ENCODE measurements around the gene ERAP2. TPM values are rescaled to one million over a fixed set of nuclear protein-coding genes. Genes with fewer than 3 reads are reported as not detected.

ERAP2 gene
- total RNA-seq, 1 donor from 2014 or later = 1.5 TPM

DNA sequence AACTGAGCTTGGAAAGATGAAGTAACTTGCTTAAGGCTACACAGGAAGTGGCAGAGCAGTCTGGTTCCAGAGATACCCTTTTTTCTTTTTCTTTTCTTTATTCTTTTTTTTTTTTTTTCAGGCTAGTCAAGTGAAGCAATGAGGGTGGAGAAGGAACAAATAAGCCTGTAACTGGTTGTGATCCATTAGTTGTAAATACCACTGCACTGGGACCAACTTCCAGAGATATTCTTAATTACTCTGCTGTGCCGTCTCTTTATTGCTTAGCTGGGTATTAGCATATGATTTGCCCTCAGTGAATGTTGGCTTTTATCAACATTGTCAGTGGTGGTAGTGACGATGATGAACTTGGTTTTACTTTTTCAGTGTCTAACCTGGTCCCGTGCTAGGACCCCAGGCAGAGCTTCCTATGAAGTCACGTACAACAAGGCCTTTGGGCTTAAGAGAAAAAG is 86.3 kb downstream of the ERAP2 start:
- Mint-ChIP-seq H3K36me3 (peaks cover 3% of the 10 kb centered on the region), H3K9me3 (no peaks in the 10 kb centered on the region), H3K4me3 (no peak overlapping the region), H3K27me3 (no peaks in the 10 kb centered on the region), H3K27ac (no peak overlapping the region), H3K4me1 (ENCODE audit: unreplicated experiment) (peaks cover 24% of the 10 kb centered on the region)
- TF ChIP-seq, protein P1, sequence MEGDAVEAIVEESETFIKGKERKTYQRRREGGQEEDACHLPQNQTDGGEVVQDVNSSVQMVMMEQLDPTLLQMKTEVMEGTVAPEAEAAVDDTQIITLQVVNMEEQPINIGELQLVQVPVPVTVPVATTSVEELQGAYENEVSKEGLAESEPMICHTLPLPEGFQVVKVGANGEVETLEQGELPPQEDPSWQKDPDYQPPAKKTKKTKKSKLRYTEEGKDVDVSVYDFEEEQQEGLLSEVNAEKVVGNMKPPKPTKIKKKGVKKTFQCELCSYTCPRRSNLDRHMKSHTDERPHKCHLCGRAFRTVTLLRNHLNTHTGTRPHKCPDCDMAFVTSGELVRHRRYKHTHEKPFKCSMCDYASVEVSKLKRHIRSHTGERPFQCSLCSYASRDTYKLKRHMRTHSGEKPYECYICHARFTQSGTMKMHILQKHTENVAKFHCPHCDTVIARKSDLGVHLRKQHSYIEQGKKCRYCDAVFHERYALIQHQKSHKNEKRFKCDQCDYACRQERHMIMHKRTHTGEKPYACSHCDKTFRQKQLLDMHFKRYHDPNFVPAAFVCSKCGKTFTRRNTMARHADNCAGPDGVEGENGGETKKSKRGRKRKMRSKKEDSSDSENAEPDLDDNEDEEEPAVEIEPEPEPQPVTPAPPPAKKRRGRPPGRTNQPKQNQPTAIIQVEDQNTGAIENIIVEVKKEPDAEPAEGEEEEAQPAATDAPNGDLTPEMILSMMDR (conservative IDR thresholded peaks at IDR 0.05) = no peak
- DNase-seq (ENCODE audit: extremely low spot score, unreplicated experiment) = no peak

DNA sequence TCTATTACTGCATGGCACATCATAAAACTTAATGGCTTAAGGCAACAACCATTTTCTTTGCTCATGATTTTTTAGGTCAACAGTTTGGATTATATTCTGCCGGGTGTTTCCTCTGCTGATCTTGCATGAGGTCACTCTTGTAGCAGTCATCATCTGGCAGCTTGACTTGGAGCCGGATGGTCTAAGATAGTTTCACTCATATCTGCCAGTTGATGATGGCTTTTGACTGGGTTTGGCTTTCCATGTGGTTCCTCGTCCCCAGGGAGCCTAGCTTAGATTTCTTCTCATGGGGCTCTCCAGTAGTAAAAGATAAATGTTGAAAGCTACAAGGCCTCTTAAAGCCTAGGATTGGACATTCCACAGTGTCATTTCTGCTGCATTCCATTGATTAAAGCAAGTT is 87.0 kb downstream of the ERAP2 start:
- H3K4me1 Mint-ChIP-seq (ENCODE audit: unreplicated experiment) = peaks cover 24% of the 10 kb centered on the region
- H3K27ac Mint-ChIP-seq = no peak overlapping the region
- no peak overlapping the region for H3K4me3 Mint-ChIP-seq
- H3K36me3 Mint-ChIP-seq = peaks cover 3% of the 10 kb centered on the region
- TF ChIP-seq, protein P1 (conservative IDR thresholded peaks at IDR 0.05) = no peak
- no peak for DNase-seq (ENCODE audit: extremely low spot score, unreplicated experiment)
- no peaks in the 10 kb centered on the region for H3K27me3 Mint-ChIP-seq
- H3K9me3 Mint-ChIP-seq = no peaks in the 10 kb centered on the region

DNA sequence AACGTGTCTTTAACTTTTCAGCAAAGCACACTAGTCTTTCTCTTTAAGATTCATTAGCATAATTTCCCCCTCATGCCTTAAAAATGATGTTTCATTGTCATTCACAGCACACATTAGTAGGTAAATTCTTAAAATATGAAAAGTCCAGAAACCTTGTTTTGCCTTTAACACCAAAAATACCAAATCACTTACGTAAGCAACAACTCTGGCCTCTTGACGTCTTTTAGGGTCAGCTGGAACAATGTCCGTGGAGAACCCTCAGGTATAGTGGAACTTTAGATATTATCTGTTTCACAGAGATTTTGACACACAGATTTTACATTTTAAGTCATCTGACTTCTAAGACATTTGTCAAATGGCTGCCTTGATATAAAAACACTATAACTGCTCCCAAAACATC is 90.5 kb downstream of the ERAP2 start:
- no peak for DNase-seq (ENCODE audit: extremely low spot score, unreplicated experiment)
- H3K9me3 Mint-ChIP-seq = no peaks in the 10 kb centered on the region
- H3K4me1 Mint-ChIP-seq (ENCODE audit: unreplicated experiment) = peaks cover 33% of the 10 kb centered on the region
- no peaks in the 10 kb centered on the region for H3K36me3 Mint-ChIP-seq
- no peak overlapping the region for H3K4me3 Mint-ChIP-seq
- H3K27me3 Mint-ChIP-seq = no peaks in the 10 kb centered on the region
- no peak overlapping the region for H3K27ac Mint-ChIP-seq
- TF ChIP-seq, protein P1 (conservative IDR thresholded peaks at IDR 0.05) = no peak

DNA sequence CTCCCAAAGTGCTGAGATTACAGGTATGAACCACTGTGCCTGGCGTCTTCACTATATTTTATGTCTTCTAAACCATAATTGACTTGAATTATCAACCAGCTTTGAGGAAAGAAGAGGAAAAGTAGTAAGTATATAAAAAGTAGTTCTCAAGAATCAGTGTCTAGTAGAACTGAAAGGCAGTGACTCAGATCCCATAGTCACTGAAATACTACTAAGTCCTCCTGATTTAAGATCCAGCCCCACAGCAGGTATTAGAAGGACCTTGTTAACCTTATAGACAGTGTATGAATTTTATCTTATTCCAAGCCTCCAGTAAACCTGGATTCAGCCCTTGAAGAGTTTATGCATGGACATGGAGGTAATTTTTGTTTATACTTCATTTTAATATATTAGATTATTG is 91.1 kb downstream of the ERAP2 start:
- Mint-ChIP-seq H3K9me3 (no peaks in the 10 kb centered on the region), H3K36me3 (no peaks in the 10 kb centered on the region), H3K4me3 (no peak overlapping the region), H3K27me3 (no peaks in the 10 kb centered on the region), H3K4me1 (ENCODE audit: unreplicated experiment) (peaks cover 34% of the 10 kb centered on the region), H3K27ac (no peak overlapping the region)
- TF ChIP-seq, protein P1 (conservative IDR thresholded peaks at IDR 0.05) = no peak
- DNase-seq (ENCODE audit: extremely low spot score, unreplicated experiment) = no peak

DNA sequence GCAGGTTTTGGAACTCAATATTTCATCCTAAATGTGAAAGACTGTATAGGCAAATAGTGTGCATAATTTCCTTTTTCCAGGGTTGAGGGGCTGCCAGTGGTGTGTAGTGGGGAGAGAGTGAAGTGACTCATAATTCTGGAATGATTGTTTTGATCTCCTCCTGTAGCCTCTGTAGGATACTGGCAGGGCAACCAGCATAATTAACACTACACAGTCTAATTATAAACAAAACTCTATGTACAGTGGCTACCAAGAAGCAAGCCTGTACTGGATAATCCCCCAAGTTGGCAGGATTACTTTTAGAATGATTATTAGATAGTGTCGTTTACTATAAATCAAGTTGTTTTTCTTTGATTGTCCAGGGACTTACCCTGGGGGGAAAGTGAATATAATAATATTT is 91.8 kb downstream of the ERAP2 start:
- DNase-seq (ENCODE audit: extremely low spot score, unreplicated experiment) = no peak
- Mint-ChIP-seq H3K4me3 (no peak overlapping the region), H3K4me1 (ENCODE audit: unreplicated experiment) (peaks cover 35% of the 10 kb centered on the region), H3K27me3 (no peaks in the 10 kb centered on the region), H3K27ac (no peak overlapping the region), H3K9me3 (no peaks in the 10 kb centered on the region), H3K36me3 (no peaks in the 10 kb centered on the region)
- TF ChIP-seq, protein P1 (conservative IDR thresholded peaks at IDR 0.05) = no peak

DNA sequence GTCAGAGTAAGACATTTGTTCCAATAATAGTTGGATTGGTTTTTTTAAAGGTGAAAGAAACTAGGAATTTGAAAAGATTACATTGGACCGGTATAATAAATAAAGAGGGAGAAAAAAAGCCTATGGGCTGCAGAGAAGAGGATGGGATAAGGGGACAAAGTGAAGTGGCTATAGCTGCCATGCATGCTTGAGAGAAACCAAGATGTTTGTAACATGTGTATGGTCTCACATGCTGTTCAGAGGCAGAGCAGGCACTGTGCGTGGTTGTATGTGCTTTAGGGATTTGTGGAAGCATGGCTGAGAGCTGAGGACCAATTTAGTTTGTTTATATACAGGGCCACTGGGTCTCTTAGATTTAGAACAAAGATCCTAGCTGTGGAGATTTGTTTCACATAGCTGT is 92.3 kb downstream of the ERAP2 start:
- DNase-seq (ENCODE audit: extremely low spot score, unreplicated experiment) = no peak
- TF ChIP-seq, protein P1 (conservative IDR thresholded peaks at IDR 0.05) = no peak
- Mint-ChIP-seq H3K4me3 (peak overlapping the region; percentile 26), H3K27ac (no peak overlapping the region), H3K9me3 (no peaks in the 10 kb centered on the region), H3K4me1 (ENCODE audit: unreplicated experiment) (peaks cover 31% of the 10 kb centered on the region), H3K27me3 (no peaks in the 10 kb centered on the region), H3K36me3 (no peaks in the 10 kb centered on the region)
